Stimulated activated naive CD4-positive, alpha-beta T cell (primary cell): ENCODE measurements around the gene MRPS27.

Experiments used
- DNase-seq, 6 experiments: peaks; one replicate each; lab custom pipeline; 2025; lab: John Stamatoyannopoulos, UW

Gene MRPS27

GRCh38 chr5:72319976-72320752 is at the start of gene MRPS27, which contains the start of gene PTCD2:
MRPS27 (minus strand) TSS chr5:72320240; CDS start chr5:72320221, 19 bp downstream.
PTCD2 (plus strand) TSS chr5:72320373; CDS start chr5:72320383, 10 bp downstream.
- peak; percentile 84 to 95 (median 93) for DNase-seq

GRCh38 chr5:72369711-72370110 is 49.7 kb upstream of the MRPS27 start:
- DNase-seq, result no peak

- no peak for DNase-seq
These were observed 49.3 kb upstream of the MRPS27 start for GRCh38 chr5:72369301-72369700.

- DNase-seq, result no peak
These were observed 48.2 kb upstream of the MRPS27 start for GRCh38 chr5:72368271-72368670.

GRCh38 chr5:72366324-72366976 is 46.4 kb upstream of the MRPS27 start:
- peak in 2 of 6 experiments; percentile 12 to 35 for DNase-seq

- no peak for DNase-seq
These were observed 44.9 kb upstream of the MRPS27 start for GRCh38 chr5:72364951-72365350.

- no peak for DNase-seq
These were observed 44.1 kb upstream of the MRPS27 start for GRCh38 chr5:72364171-72364570.

- DNase-seq, result no peak
These were observed 43.2 kb upstream of the MRPS27 start for GRCh38 chr5:72363166-72363802.

- no peak for DNase-seq
These were observed 39.8 kb upstream of the MRPS27 start for GRCh38 chr5:72359886-72360285.

- no peak for DNase-seq
These were observed 38.9 kb upstream of the MRPS27 start for GRCh38 chr5:72358925-72359324.

- DNase-seq, result no peak
These were observed 36.3 kb upstream of the MRPS27 start for GRCh38 chr5:72356361-72356760.

- DNase-seq, result no peak
These were observed 35.8 kb upstream of the MRPS27 start for GRCh38 chr5:72355706-72356299.

GRCh38 chr5:72353046-72353445 is 33.0 kb upstream of the MRPS27 start:
- no peak for DNase-seq

GRCh38 chr5:72352616-72353015 is 32.6 kb upstream of the MRPS27 start:
- DNase-seq, result no peak

GRCh38 chr5:72351376-72351775 is 31.3 kb upstream of the MRPS27 start:
- DNase-seq, result no peak

- no peak for DNase-seq
These were observed 27.8 kb upstream of the MRPS27 start for GRCh38 chr5:72347801-72348308.

- no peak for DNase-seq
These were observed 26.4 kb upstream of the MRPS27 start for GRCh38 chr5:72346398-72346797.

- DNase-seq, result no peak
These were observed 18.7 kb upstream of the MRPS27 start for GRCh38 chr5:72338689-72339209.

GRCh38 chr5:72337159-72337558 is 17.1 kb upstream of the MRPS27 start:
- no peak for DNase-seq

GRCh38 chr5:72330712-72331111 is 10.7 kb upstream of the MRPS27 start:
- DNase-seq, result no peak

GRCh38 chr5:72328172-72328571 is 8.1 kb upstream of the MRPS27 start:
- no peak for DNase-seq

GRCh38 chr5:72326306-72326649 is 6.2 kb upstream of the MRPS27 start:
- no peak for DNase-seq
